ENCODE measurements around the gene GRIK2. TPM values are rescaled to one million over a fixed set of nuclear protein-coding genes. Genes with fewer than 3 reads are reported as not detected.

Gene GRIK2
- total RNA-seq, 1 experiment from 2014 or later = 0.29 TPM

DNA sequence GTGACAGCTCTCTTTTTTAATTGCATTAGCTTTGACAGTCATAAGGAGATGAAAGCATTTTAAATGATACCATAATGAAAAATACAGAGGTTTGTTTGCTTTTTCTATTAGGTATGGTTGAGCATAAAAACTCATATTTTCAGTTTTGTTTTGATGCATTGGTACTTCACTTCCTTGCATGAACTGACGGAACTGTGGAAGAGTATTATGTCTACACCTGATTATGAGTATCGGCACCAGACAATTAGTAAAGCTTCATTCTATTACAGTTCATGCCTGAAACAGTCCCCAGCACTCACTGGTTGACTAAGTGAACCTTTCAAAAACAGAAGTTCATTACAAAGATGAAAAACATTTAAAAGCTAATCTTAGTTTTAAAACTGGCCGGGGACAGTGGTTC lies 593.0 kb downstream of the GRIK2 start:
- Histone ChIP-seq H3K9me3 (no peaks in the 10 kb centered on the region), H3K4me3 (ENCODE audit: low read depth, low read length) (no peak overlapping the region), H3K4me1 (no peaks in the 10 kb centered on the region), H3K27me3 (replicated peaks; ENCODE audit: control insufficient read depth, insufficient read depth, low read length) (no peaks in the 10 kb centered on the region), H3K36me3 (ENCODE audit: control insufficient read depth, insufficient read depth, low read length) (no peaks in the 10 kb centered on the region)
- H3K36me3 Mint-ChIP-seq (ENCODE audit: insufficient read depth, unreplicated experiment) = no peaks in the 10 kb centered on the region
- no peak for DNase-seq
- POLR2A ChIA-PET = no interaction called here
- H3K4me3 Mint-ChIP-seq (ENCODE audit: unreplicated experiment) = no peak overlapping the region
- no peak for TF ChIP-seq CTCF (IDR thresholded peaks at IDR 0.05; ENCODE audit: insufficient read depth in 1 of 2, low read depth in 1 of 2, low read length in 1 of 2, severe bottlenecking in 1 of 2, unreplicated experiment in 1 of 2)
- intact Hi-C loops (cut with micrococcal nuclease; ENCODE audit: unreplicated experiment) = no loop called here
- CTCF ChIA-PET = no interaction called here
- H3K27ac Mint-ChIP-seq (ENCODE audit: unreplicated experiment) = no peak overlapping the region
- no peaks in the 10 kb centered on the region for H3K27me3 Mint-ChIP-seq (ENCODE audit: insufficient read depth, unreplicated experiment)
- BruUV-seq (replicated peaks) = no TSS peak
- H3K4me1 Mint-ChIP-seq (ENCODE audit: low read depth, unreplicated experiment) = no peaks in the 10 kb centered on the region
- H3K9me3 Mint-ChIP-seq (ENCODE audit: unreplicated experiment) = no peaks in the 10 kb centered on the region

DNA sequence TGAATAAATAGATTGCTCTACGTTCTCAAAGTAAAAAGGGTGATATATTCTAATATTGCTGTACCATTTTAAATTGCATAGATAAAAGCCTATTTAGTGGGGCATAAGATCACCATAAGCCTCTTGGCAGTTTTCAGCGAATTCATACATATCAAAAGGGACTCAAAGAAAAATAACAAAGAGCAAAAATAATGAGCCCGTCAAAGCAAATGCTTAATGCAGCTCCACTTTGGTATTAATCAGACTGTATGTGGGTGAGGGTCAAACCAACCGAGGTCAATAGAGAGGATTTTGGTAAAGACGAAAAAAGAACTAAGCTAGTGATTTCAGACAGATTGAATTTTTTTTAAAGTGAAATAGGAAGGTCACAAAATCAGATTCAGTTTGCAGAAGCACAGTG lies 598.8 kb downstream of the GRIK2 start:
- H3K36me3 Mint-ChIP-seq (ENCODE audit: insufficient read depth, unreplicated experiment) = no peaks in the 10 kb centered on the region
- ChIA-PET POLR2A (no interaction called here), CTCF (no interaction called here)
- BruUV-seq (replicated peaks) = no TSS peak
- no peak overlapping the region for H3K27ac Mint-ChIP-seq (ENCODE audit: unreplicated experiment)
- no peak overlapping the region for H3K4me3 Mint-ChIP-seq (ENCODE audit: unreplicated experiment)
- Histone ChIP-seq H3K4me1 (no peaks in the 10 kb centered on the region), H3K27me3 (replicated peaks; ENCODE audit: control insufficient read depth, insufficient read depth, low read length) (no peaks in the 10 kb centered on the region), H3K36me3 (ENCODE audit: control insufficient read depth, insufficient read depth, low read length) (no peaks in the 10 kb centered on the region), H3K9me3 (no peaks in the 10 kb centered on the region), H3K4me3 (ENCODE audit: low read depth, low read length) (no peak overlapping the region)
- no peaks in the 10 kb centered on the region for H3K27me3 Mint-ChIP-seq (ENCODE audit: insufficient read depth, unreplicated experiment)
- no peaks in the 10 kb centered on the region for H3K4me1 Mint-ChIP-seq (ENCODE audit: low read depth, unreplicated experiment)
- DNase-seq = no peak
- intact Hi-C loops (cut with micrococcal nuclease; ENCODE audit: unreplicated experiment) = no loop called here
- no peaks in the 10 kb centered on the region for H3K9me3 Mint-ChIP-seq (ENCODE audit: unreplicated experiment)
- no peak for TF ChIP-seq CTCF (IDR thresholded peaks at IDR 0.05; ENCODE audit: insufficient read depth in 1 of 2, low read depth in 1 of 2, low read length in 1 of 2, severe bottlenecking in 1 of 2, unreplicated experiment in 1 of 2)

DNA sequence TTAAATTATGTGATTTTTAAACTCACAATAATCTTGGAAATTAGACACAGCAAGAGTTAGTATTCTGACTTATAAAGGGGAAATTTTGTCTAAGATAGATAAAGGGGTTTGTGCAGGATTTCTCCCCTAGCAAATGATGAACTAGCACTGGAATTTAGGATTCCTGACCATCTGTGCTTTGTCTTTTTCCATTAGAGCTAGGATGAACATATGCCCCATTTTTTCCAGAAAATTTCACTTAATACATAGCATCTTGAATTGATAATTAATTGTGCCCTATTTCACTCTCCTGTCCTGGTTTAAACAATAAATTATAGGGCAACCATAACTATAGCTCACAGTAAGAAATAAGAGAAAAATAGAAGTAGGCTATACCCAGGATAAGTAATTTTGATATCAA lies 601.0 kb downstream of the GRIK2 start:
- Histone ChIP-seq H3K4me3 (ENCODE audit: low read depth, low read length) (no peak overlapping the region), H3K27me3 (replicated peaks; ENCODE audit: control insufficient read depth, insufficient read depth, low read length) (no peaks in the 10 kb centered on the region), H3K9me3 (no peaks in the 10 kb centered on the region), H3K36me3 (ENCODE audit: control insufficient read depth, insufficient read depth, low read length) (no peaks in the 10 kb centered on the region), H3K4me1 (no peaks in the 10 kb centered on the region)
- no peak for DNase-seq
- no peak for TF ChIP-seq CTCF (IDR thresholded peaks at IDR 0.05; ENCODE audit: insufficient read depth in 1 of 2, low read depth in 1 of 2, low read length in 1 of 2, severe bottlenecking in 1 of 2, unreplicated experiment in 1 of 2)
- POLR2A ChIA-PET = no interaction called here
- H3K27me3 Mint-ChIP-seq (ENCODE audit: insufficient read depth, unreplicated experiment) = no peaks in the 10 kb centered on the region
- intact Hi-C loops (cut with micrococcal nuclease; ENCODE audit: unreplicated experiment) = no loop called here
- CTCF ChIA-PET = no interaction called here
- no peak overlapping the region for H3K27ac Mint-ChIP-seq (ENCODE audit: unreplicated experiment)
- H3K4me3 Mint-ChIP-seq (ENCODE audit: unreplicated experiment) = no peak overlapping the region
- H3K36me3 Mint-ChIP-seq (ENCODE audit: insufficient read depth, unreplicated experiment) = no peaks in the 10 kb centered on the region
- H3K4me1 Mint-ChIP-seq (ENCODE audit: low read depth, unreplicated experiment) = no peaks in the 10 kb centered on the region
- no peaks in the 10 kb centered on the region for H3K9me3 Mint-ChIP-seq (ENCODE audit: unreplicated experiment)
- BruUV-seq (replicated peaks) = no TSS peak
